T-helper 22 cell (primary cell): ENCODE measurements around the gene STK17A.
"Not testable (repeated sequence)": the region's sequence is repeated elsewhere in the genome, so short reads cannot be mapped to it uniquely, and the experiment has no call there.

ENCODE experiments used
- DNase-seq: peaks from one replicate; pipeline ENCODE4 v3.0.0-alpha.2; 2020; ENCODE audit warnings: low read depth

STK17A gene

GRCh38 chr7:43658718-43659548 is 76.0 kb downstream of the STK17A start:
- no peak for DNase-seq

- no peak for DNase-seq
Measured at GRCh38 chr7:43659549-43659896, 76.6 kb downstream of the STK17A start.

GRCh38 chr7:43660141-43660540 is 77.2 kb downstream of the STK17A start:
- DNase-seq, result no peak

GRCh38 chr7:43664681-43665080 is 81.8 kb downstream of the STK17A start:
- DNase-seq, result no peak

- no peak for DNase-seq
Measured at GRCh38 chr7:43666938-43667337, 84.0 kb downstream of the STK17A start.

GRCh38 chr7:43668035-43668434 is 85.1 kb downstream of the STK17A start:
- DNase-seq, result no peak

- peak; percentile 75 for DNase-seq
Measured at GRCh38 chr7:43669286-43670081, 86.6 kb downstream of the STK17A start.

GRCh38 chr7:43671521-43671920 is 88.6 kb downstream of the STK17A start:
- DNase-seq, result no peak

GRCh38 chr7:43673243-43673976 is 90.5 kb downstream of the STK17A start:
- DNase-seq, result not testable (repeated sequence)

GRCh38 chr7:43674559-43675436 is 91.9 kb downstream of the STK17A start:
- no peak for DNase-seq
